Left renal cortex interstitium (tissue), 4 donors: ENCODE measurements around the gene MTA1. TPM values are rescaled to one million over a fixed set of nuclear protein-coding genes. Genes with fewer than 3 reads are reported as not detected.

Experiments
- DNase-seq, 4 donors: peaks; one replicate each; pipeline ENCODE4 v3.0.0-alpha.2; 2013; ENCODE audit warnings: low read depth in 4 of 4, low spot score in 2 of 4, missing footprints in 1 of 4
- polyA plus RNA-seq, 4 donors: library from polyadenylated mRNA; unstranded; fragments of 120-200 nt; gene quantifications; one replicate each; pipeline ENCODE4 v1.2.1, GENCODE V29; 2013; ENCODE audit not compliant: insufficient read length in 4 of 4

MTA1 gene
- polyA plus RNA-seq, 4 donors: 71.1 to 172 (median 132) TPM

DNA sequence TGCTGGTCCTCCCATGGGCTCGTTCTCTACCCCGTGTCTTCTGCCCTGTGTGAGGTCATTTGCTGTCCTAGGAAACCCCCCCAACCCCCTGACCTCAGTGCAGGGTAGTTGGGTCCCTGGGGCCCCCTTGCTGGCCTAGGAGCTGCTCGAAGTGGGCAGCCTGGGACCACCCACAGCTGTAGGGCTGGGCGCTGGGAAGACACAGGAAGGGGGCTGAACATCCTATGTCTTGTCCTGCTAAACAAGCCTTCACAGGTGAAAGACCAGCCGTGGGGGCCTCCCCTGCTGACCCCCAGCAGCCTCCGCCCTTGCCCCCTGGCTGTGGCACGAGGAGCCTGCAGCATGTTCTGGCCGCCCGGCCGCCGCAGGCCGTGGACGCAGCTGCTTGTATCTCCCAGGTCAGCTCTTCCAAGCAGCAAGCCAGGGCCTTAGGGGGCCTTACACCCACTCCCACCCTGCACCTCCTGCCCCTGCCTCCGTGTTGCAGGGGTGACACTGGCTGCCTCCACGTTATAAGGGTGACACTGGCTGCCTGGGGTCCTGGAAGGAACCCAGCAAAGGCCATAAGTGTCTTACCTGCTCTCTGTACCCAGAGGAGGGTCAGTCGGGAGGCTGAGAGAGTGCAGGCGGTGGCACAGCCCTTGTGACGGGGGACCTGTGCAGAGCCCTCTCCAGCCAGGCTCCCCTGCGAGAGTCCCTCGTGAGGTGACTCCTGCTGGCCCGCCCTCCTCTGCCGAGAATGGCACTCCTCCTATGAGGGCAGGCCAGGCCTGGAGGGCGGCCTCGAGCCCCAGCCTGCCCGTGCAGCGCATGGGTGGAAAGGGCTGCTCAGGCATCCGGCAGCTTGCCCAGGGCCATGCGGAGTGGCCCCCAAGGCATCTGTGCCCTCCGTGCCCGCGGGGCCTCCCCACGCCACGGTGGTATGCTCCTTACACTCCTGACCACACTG is 32.8 kb upstream of the MTA1 start:
- DNase-seq: no peak

- DNase-seq: no peak
These were observed 32.1 kb upstream of the MTA1 start for GRCh38 chr14:105387530-105387922.

- DNase-seq: no peak
These were observed 31.3 kb upstream of the MTA1 start for GRCh38 chr14:105388110-105388951.

- DNase-seq: no peak
These were observed 30.7 kb upstream of the MTA1 start for GRCh38 chr14:105388976-105389375.

DNA sequence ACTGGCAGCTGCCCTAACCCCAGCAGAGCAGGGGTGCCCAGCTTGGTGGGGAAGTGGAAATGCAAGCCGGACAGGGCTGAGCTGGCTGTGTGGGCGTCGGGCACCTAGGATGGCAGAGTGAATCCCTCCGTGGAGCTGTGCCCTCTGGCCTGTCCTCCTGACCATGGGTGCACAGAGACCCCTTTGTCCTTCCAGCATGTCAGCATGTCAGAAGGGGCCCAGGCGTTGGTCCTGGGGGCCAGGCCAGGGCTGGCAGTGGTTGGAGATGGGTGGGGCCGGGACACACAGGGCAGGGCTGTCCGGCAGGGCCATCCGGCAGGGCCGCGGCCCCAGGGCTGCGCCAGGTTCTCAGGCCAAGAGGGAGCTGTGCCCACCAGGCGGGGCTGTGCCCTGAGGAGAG is 30.1 kb upstream of the MTA1 start:
- no peak for DNase-seq

DNA sequence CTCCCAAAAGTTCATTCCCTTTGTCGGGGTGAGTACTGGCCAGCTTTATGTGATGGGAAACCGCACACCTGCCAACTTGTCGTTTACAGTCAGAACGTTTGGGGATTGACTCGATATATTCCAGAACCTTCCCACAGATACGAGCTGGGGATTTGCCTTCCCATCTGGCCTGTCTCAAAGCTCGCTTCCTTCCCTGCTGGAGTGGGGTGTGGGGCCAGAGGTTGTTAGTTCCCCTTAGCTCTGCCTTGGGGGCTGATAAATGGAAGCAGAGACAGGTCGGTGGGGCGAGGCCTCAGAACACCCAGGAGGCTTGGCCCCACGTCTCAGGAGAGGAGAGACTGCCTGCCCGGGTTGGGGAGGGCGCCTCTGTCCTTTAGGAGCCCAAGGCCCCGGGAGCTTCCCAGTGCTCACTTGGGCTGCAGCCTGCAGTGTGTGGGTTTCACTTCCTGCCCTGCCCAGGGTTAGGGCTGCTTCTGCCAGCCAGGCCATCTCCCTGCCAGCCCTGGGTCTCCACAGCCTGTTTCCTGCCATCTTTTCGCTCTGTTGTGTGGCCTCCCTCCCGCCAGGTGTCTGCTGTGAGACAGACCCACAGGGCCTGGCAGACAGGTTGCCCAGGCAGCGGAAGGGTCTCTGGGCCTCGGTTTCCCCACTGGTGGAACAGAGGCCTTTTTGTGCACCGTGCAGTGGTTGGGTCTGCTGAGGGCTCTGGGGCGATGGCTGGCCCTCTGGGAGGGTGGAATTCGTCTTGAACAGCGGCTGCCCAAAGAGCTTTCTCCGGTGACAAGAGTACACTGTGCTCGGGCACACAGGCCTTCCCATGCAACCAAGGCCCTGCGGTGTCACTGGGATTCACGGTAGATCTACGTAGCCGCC is 29.4 kb upstream of the MTA1 start:
- DNase-seq: no peak

DNA sequence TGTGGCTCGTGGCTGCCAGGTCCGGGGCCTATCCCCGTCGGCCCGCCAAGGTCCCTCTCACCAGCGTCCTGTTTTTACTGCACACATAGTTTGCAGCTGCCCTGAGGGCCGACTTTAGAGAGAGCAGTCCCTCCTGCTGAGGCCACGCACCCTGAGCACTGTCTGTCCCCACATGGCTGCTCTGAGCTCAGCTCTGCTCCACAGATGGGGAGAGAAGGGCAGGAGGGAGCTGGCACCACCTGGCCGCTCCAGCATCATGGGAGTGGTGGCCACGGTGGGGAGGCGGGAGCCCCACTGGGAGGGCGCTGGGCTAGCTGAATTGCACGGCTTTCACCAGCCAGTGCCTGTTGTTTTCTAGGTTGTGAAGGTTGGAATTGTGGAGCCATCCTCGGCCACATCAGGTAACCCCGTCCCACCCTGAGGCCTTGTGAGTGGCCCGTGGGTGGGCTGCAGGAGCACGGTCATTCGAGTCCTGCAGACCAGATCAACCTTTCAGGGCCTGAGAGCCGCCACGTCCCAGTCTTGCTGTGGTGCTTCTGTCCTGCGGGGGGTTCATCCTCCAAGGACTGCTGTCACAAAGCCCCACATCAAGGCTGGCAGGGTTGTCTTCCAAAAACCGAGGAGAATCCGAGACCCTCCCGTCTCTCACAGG is 28.7 kb upstream of the MTA1 start:
- no peak for DNase-seq

- no peak for DNase-seq
These were observed 28.1 kb upstream of the MTA1 start for GRCh38 chr14:105391541-105391940.

DNA sequence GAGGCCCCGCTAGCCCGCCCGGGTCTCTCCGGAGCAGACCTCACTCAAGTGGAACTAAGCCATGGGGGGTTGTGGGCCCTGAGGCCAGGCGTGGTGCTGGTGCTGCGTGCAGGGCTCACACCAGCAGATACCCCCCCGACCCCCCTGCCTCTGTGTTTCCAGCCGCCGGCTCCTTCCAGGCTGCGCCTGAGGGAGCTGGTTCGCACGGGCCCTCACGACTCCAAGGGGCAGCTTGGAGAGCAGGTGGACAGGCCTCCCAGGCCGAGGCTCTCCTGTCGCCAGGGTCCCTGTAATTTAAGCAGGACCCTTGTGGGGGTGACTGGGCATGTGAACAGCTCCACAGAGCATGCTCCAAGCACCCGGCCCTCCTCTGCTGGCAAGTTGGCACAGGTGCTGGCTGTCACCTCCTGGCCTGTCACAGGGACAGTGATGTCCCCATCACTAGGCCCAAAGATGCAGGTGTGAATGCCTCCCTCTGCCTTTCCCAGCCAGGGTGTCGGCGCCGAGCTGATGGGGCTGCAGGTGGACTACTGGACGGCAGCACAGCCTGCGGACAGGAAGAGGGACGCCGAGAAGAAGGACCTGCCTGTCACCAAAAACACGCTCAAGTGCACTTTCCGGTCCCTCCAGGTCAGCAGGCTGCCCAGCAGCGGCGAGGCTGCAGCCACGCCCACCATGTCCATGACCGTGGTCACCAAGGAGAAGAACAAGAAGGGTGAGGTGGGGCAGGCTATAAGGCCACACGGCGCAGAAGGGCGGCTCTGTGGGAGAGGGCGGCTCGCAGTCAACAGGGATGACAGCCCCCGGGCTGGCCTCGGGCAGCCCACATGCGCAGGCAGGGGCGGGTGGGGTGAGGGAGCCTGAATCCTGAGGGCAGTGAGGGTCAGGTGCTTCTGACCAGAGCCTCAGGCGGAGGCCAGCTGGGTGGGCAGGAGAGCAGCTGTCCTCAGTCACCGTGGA is 27.2 kb upstream of the MTA1 start:
- DNase-seq: no peak

GRCh38 chr14:105393151-105393550 is 26.5 kb upstream of the MTA1 start:
- no peak for DNase-seq

GRCh38 chr14:105394714-105395537 is 24.7 kb upstream of the MTA1 start:
- no peak for DNase-seq

GRCh38 chr14:105395538-105395854 is 24.1 kb upstream of the MTA1 start:
- DNase-seq: no peak

- DNase-seq: no peak
These were observed 22.2 kb upstream of the MTA1 start for GRCh38 chr14:105397350-105397931.

DNA sequence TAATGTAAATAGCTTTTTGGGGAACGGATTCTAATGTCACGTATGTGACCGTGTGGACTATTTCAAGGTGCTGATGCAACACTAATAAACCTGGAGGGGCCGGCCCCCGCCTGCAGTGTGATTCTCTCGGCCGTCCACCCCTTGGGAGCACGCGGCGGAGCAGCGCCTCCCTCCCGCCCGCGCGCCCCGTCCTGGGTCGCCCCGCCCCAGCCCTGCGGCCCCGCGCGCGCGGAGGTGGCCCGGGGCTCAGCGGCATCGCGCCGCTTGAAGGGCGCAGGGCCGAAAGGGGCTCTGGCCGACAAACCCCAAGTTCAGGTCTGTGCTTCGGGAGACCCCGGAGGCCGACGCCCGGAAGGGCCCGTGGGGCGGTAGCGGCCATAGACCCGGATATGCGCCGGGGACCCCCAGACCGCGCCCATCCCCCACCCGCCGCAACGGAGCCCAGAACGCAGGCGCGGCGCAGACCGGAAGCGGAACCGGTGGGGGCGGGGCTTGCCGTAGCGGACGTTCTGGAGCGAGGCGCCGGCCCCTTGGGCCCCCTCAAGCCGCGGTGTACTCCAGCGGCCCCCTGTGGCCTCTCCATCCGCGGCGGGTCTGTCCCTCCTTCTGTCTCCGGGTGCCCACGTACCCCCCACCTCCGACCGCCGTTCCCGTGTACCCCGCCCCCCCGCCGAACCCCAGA is 21.4 kb upstream of the MTA1 start, which contains the start of gene TEX22:
TEX22 (plus strand) TSS at position 495 of the 682 bp plus-strand sequence. CDS start 803 bp downstream, outside the sequence.
- DNase-seq: peak in 3 of 4 donors; percentile 73 to 81 (median 81)

- no peak for DNase-seq
These were observed 20.7 kb upstream of the MTA1 start for GRCh38 chr14:105398726-105399465.

GRCh38 chr14:105399466-105399775 is 20.2 kb upstream of the MTA1 start:
- DNase-seq: no peak

DNA sequence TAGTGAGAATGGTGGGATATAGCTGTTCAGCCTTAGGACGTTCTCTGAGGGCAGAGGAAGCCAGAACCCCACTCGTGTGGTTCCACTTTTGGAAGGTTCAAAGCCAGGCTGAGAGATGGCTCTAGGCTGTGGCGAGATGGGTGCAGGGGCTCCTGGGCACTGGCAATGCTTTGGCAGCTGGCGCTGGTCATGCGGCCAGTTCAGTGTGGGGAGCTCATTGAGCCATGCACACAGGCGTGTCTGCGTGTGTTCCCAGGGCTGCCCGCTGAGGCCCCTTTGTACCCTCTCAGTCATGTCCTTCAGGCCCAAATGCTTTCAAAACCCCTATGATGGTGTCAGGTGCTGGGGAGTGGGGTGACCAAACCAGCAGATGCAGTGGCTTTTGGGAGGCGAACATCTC is 19.6 kb upstream of the MTA1 start:
- no peak for DNase-seq
